SK-N-SH (cell line): Measurements from ENCODE around the gene BPIFB1. TPM values are rescaled to one million over a fixed set of nuclear protein-coding genes. Genes with fewer than 3 reads are reported as not detected.

ENCODE experiments used
- CTCF ChIA-PET: fragments of 300-600, 350-600 bp; formaldehyde crosslinking; extraction: SDS; loops from one replicate; lab custom pipeline; 2021; lab: Yijun Ruan, JAX
- POLR2A ChIA-PET: fragments of 350-600 bp; sonication (Branson Sonifier 250); formaldehyde crosslinking; extraction: SDS; loops from one replicate; lab custom pipeline; 2020; ENCODE audit warnings: antibody characterized with exemption, inconsistent platforms; lab: Yijun Ruan, JAX
- DNase-seq: peaks from one replicate; pipeline ENCODE4 v3.0.0; 2012
- H2AFZ ChIP-seq: fragments of 200-600 bp; sonication (generic); 2 replicates; pipeline ENCODE4 v1.8.1; 2016; ENCODE audit warnings: antibody characterized with exemption, mild to moderate bottlenecking, low read depth
- H3F3A ChIP-seq: fragments of 200-600 bp; sonication (generic); replicated peaks from 2 replicates; pipeline ENCODE3; 2016; ENCODE audit warnings: antibody characterized with exemption, mild to moderate bottlenecking; ENCODE audit not compliant: insufficient read depth
- H3K27ac ChIP-seq, 2 experiments: fragments of 200-500 bp in 1 of 2; fragments of 200-600 bp in 1 of 2; sonication (Bioruptor generic) in 1 of 2; sonication (generic), shearing (Covaris generic) in 1 of 2; 2 replicates each; pipeline versions ENCODE4 v1.5.1 to v1.6.1; 2014 to 2016; ENCODE audit warnings: low read depth in 2 of 2, inconsistent platforms in 1 of 2, low read length in 1 of 2, mild to moderate bottlenecking in 1 of 2, mixed read lengths in 1 of 2
- H3K27me3 ChIP-seq: fragments of 200-600 bp; sonication (generic), shearing (Covaris generic); 2 replicates; pipeline ENCODE4 v1.6.1; 2016; ENCODE audit warnings: mixed run types; ENCODE audit not compliant: insufficient read depth
- H3K36me3 ChIP-seq, 2 experiments: fragments of 200-500 bp in 1 of 2; fragments of 200-600 bp in 1 of 2; sonication (Bioruptor generic) in 1 of 2; sonication (generic) in 1 of 2; replicated peaks in 1 of 2; 2 replicates each; pipeline versions ENCODE3 to v1.5.1; 2014 to 2016; ENCODE audit warnings: low read length in 1 of 2, mild to moderate bottlenecking in 1 of 2; ENCODE audit not compliant: insufficient read depth in 2 of 2, control insufficient read depth in 1 of 2
- H3K4me1 ChIP-seq, 2 experiments: fragments of 200-500 bp in 1 of 2; fragments of 200-600 bp in 1 of 2; sonication (Bioruptor generic) in 1 of 2; sonication (generic), shearing (Covaris generic) in 1 of 2; 2 replicates each; pipeline versions ENCODE4 v1.5.1 to v1.6.1; 2014 to 2016; ENCODE audit warnings: low read depth in 1 of 2, low read length in 1 of 2, mixed run types in 1 of 2; ENCODE audit not compliant: insufficient read depth in 2 of 2, control insufficient read depth in 1 of 2
- H3K4me2 ChIP-seq: fragments of 200-600 bp; sonication (generic), shearing (Covaris generic); 2 replicates; pipeline ENCODE4 v1.6.1; 2017; ENCODE audit warnings: mixed run types
- H3K4me3 ChIP-seq, 2 experiments: fragments of 200-500 bp in 1 of 2; fragments of 200-600 bp in 1 of 2; sonication (Bioruptor generic) in 1 of 2; sonication (generic), shearing (Covaris generic) in 1 of 2; 2 replicates each; pipeline versions ENCODE4 v1.5.1 to v1.8.1; 2014 to 2016; ENCODE audit warnings: low read depth in 2 of 2, inconsistent platforms in 1 of 2, low read length in 1 of 2, mild to moderate bottlenecking in 1 of 2, mixed read lengths in 1 of 2, moderate library complexity in 1 of 2
- H3K79me2 ChIP-seq: fragments of 200-600 bp; sonication (generic); 2 replicates; pipeline ENCODE4 v1.8.1; 2017; ENCODE audit warnings: mild to moderate bottlenecking; ENCODE audit not compliant: insufficient read depth
- H3K9ac ChIP-seq: fragments of 200-600 bp; sonication (generic); 2 replicates; pipeline ENCODE4 v1.6.1; 2017; ENCODE audit warnings: mixed run types
- H3K9me2 ChIP-seq: fragments of 200-600 bp; sonication (generic); 2 replicates; pipeline ENCODE4 v1.6.1; 2017; ENCODE audit warnings: mixed run types
- H3K9me3 ChIP-seq: fragments of 200-600 bp; sonication (generic); 2 replicates; pipeline ENCODE4 v1.6.1; 2017; ENCODE audit warnings: mixed run types, mild to moderate bottlenecking, moderate library complexity
- H4K20me1 ChIP-seq: fragments of 200-600 bp; sonication (generic); 2 replicates; pipeline ENCODE4 v1.6.1; 2017; ENCODE audit warnings: mild to moderate bottlenecking, mixed run types; ENCODE audit not compliant: insufficient read depth
- ELF1 ChIP-seq: IDR thresholded peaks from 2 replicates; pipeline ENCODE4 v1.4.0; 2012
- EP300 ChIP-seq, 2 experiments: IDR thresholded peaks; 2 replicates each; pipeline versions ENCODE4 v1.4.0 to v1.6.1; 2012; ENCODE audit warnings: borderline replicate concordance in 1 of 2, low read depth in 1 of 2, low read length in 1 of 2
- EZH2phosphoT487 ChIP-seq: fragments of 200-600 bp; sonication (generic); IDR thresholded peaks from 2 replicates; pipeline ENCODE4 v1.6.1; 2017; ENCODE audit warnings: low read depth, mixed run types, mild to moderate bottlenecking, antibody characterized with exemption, moderate library complexity, borderline replicate concordance
- GABPA ChIP-seq: IDR thresholded peaks from 2 replicates; pipeline ENCODE4 v1.4.0; 2012; ENCODE audit warnings: low read depth, mild to moderate bottlenecking
- MEF2A ChIP-seq: IDR thresholded peaks from 2 replicates; pipeline ENCODE4 v1.4.0; 2012; ENCODE audit warnings: low read depth, borderline replicate concordance
- MXI1 ChIP-seq: IDR thresholded peaks from 2 replicates; pipeline ENCODE4 v1.6.1; 2012; ENCODE audit warnings: mild to moderate bottlenecking, low read depth, low read length, improper control_type of control experiment
- NRF1 ChIP-seq: IDR thresholded peaks from 2 replicates; pipeline ENCODE4 v1.6.1; 2012; ENCODE audit warnings: low read depth, mild to moderate bottlenecking, low read length
- RCOR1 ChIP-seq: fragments of 150-350 bp; IDR thresholded peaks from 2 replicates; pipeline ENCODE4 v1.6.1; 2017; ENCODE audit warnings: antibody characterized with exemption, low read length
- RFX5 ChIP-seq: IDR thresholded peaks from 2 replicates; pipeline ENCODE4 v1.6.1; 2012; ENCODE audit warnings: mild to moderate bottlenecking, improper control_type of control experiment, low read length
- SIN3A ChIP-seq: IDR thresholded peaks from 2 replicates; pipeline ENCODE4 v1.6.1; 2012; ENCODE audit warnings: low read depth, mild to moderate bottlenecking, low read length, moderate library complexity, borderline replicate concordance
- TAF1 ChIP-seq: IDR thresholded peaks from 2 replicates; pipeline ENCODE4 v1.6.1; 2012; ENCODE audit warnings: low read depth, mild to moderate bottlenecking, low read length, moderate library complexity, borderline replicate concordance
- TCF12 ChIP-seq: IDR thresholded peaks from 2 replicates; pipeline ENCODE4 v1.4.0; 2012
- TEAD4 ChIP-seq: IDR thresholded peaks from 2 replicates; pipeline ENCODE4 v1.4.0; 2012; ENCODE audit warnings: mild to moderate bottlenecking, borderline replicate concordance; ENCODE audit not compliant: insufficient read depth
- YY1 ChIP-seq: IDR thresholded peaks from 2 replicates; pipeline ENCODE4 v1.4.0; 2012; ENCODE audit warnings: low read depth, mild to moderate bottlenecking
- ZBTB33 ChIP-seq: IDR thresholded peaks from 2 replicates; pipeline ENCODE4 v1.4.0; 2012; ENCODE audit warnings: low read depth, borderline replicate concordance
- WGBS: methylation state at CpG from one replicate; pipeline ENCODE4 v1.1.6; 2017; ENCODE audit warnings: low lambda C conversion rate; 5-methylcytosine and 5-hydroxymethylcytosine counted together
- polyA plus RNA-seq, 3 experiments: library from polyadenylated mRNA; depleted of rRNA; stranded (reverse); fragments of >200 nt; gene quantifications; 2 replicates each; pipeline ENCODE4 v1.2.3, GENCODE V29; 2012
- TF ChIP-seq, protein P1 (sequence below): IDR thresholded peaks from 2 replicates; pipeline ENCODE4 v1.4.0; 2012; ENCODE audit warnings: low read depth
- TF ChIP-seq, protein P2 (sequence below): fragments of 150-350 bp; IDR thresholded peaks from 2 replicates; pipeline ENCODE4 v1.6.1; 2016; ENCODE audit warnings: mild to moderate bottlenecking, low read depth, low read length
- TF ChIP-seq, protein P3 (sequence below): fragments of 200-600 bp; sonication (generic); IDR thresholded peaks from 2 replicates; pipeline ENCODE4 v1.6.1; 2017; ENCODE audit warnings: antibody characterized with exemption, mild to moderate bottlenecking, moderate library complexity
- TF ChIP-seq, protein P4 (sequence below): IDR thresholded peaks from 2 replicates; pipeline ENCODE4 v1.4.0; 2012; ENCODE audit warnings: low read depth, borderline replicate concordance

Gene BPIFB1
- polyA plus RNA-seq, 1 of the 3 experiments (the other 2 are of a cell fraction), result not detected

DNA sequence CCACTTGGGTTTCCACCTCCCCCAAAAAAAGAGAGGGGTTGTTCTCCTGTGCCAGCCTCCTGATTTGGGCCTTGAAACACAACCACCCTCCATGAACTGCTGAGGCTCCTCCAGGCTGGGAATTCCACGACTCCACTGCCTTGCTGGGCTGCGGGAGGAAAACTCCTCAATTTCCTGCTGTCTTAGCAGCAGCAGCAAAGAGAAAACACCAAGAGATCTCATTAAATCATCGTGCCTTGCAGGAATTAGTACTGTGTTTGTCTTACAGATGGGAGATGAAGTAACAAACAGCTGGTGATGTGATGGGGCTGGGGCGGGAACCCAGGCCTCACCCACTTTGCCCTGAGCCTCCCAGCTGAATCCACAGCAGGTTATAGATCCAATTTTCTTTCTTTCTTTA is 29.0 kb downstream of the BPIFB1 start:
- no peaks in the 10 kb centered on the region for H3K9me2 ChIP-seq
- H3K27ac ChIP-seq, result no peak overlapping the region
- H3K27me3 ChIP-seq, result no peaks in the 10 kb centered on the region; the same call in 1 of the 2 replicates
- H3K4me2 ChIP-seq, result no peak overlapping the region
- no peaks in the 10 kb centered on the region for H3K9me3 ChIP-seq
- no peak overlapping the region for H3K9ac ChIP-seq
- H2AFZ ChIP-seq, result no peak overlapping the region
- TF ChIP-seq, protein P1, sequence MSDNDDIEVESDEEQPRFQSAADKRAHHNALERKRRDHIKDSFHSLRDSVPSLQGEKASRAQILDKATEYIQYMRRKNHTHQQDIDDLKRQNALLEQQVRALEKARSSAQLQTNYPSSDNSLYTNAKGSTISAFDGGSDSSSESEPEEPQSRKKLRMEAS, result no peak
- TF ChIP-seq SIN3A (no peak), ZBTB33 (no peak), EP300 (IDR thresholded peaks at IDR 0.05; ENCODE audit: borderline replicate concordance in 1 of 2, low read depth in 1 of 2, low read length in 1 of 2) (no peak), RFX5 (no peak), ELF1 (no peak), NRF1 (no peak), EZH2phosphoT487 (no peak), TAF1 (no peak), TCF12 (no peak), GABPA (no peak), MXI1 (no peak), TEAD4 (no peak), RCOR1 (no peak), MEF2A (no peak), YY1 (no peak)
- TF ChIP-seq, protein P2, sequence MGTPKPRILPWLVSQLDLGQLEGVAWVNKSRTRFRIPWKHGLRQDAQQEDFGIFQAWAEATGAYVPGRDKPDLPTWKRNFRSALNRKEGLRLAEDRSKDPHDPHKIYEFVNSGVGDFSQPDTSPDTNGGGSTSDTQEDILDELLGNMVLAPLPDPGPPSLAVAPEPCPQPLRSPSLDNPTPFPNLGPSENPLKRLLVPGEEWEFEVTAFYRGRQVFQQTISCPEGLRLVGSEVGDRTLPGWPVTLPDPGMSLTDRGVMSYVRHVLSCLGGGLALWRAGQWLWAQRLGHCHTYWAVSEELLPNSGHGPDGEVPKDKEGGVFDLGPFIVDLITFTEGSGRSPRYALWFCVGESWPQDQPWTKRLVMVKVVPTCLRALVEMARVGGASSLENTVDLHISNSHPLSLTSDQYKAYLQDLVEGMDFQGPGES, result no peak
- TF ChIP-seq, protein P3, sequence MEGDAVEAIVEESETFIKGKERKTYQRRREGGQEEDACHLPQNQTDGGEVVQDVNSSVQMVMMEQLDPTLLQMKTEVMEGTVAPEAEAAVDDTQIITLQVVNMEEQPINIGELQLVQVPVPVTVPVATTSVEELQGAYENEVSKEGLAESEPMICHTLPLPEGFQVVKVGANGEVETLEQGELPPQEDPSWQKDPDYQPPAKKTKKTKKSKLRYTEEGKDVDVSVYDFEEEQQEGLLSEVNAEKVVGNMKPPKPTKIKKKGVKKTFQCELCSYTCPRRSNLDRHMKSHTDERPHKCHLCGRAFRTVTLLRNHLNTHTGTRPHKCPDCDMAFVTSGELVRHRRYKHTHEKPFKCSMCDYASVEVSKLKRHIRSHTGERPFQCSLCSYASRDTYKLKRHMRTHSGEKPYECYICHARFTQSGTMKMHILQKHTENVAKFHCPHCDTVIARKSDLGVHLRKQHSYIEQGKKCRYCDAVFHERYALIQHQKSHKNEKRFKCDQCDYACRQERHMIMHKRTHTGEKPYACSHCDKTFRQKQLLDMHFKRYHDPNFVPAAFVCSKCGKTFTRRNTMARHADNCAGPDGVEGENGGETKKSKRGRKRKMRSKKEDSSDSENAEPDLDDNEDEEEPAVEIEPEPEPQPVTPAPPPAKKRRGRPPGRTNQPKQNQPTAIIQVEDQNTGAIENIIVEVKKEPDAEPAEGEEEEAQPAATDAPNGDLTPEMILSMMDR, result no peak
- TF ChIP-seq, protein P4, sequence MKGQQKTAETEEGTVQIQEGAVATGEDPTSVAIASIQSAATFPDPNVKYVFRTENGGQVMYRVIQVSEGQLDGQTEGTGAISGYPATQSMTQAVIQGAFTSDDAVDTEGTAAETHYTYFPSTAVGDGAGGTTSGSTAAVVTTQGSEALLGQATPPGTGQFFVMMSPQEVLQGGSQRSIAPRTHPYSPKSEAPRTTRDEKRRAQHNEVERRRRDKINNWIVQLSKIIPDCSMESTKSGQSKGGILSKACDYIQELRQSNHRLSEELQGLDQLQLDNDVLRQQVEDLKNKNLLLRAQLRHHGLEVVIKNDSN, result no peak
- TF ChIP-seq, all 33 proteins: peak for 0
- H3F3A ChIP-seq, result no peaks in the 10 kb centered on the region
- H4K20me1 ChIP-seq, result no peaks in the 10 kb centered on the region
- POLR2A ChIA-PET, result no interaction called here
- H3K4me3 ChIP-seq, result no peak overlapping the region
- H3K36me3 ChIP-seq, result no peaks in the 10 kb centered on the region
- DNase-seq, result no peak
- WGBS, result 42% methylated on average over 4 of the region's 4 CpGs
- CTCF ChIA-PET, result interaction anchor here (4.7 kb wide), 1 partner anchor 13 kb away, joined by 19 read pairs; no protein-coding TSS in a partner anchor
- no peaks in the 10 kb centered on the region for H3K79me2 ChIP-seq
- H3K4me1 ChIP-seq, result no peaks in the 10 kb centered on the region; a peak in 1 of 4 replicates
